CD4-positive, alpha-beta T cell treated with Interleukin-21 for 1 hour (primary cell): ENCODE results near the gene PATE1.
"Not testable (repeated sequence)": the region's sequence is repeated elsewhere in the genome, so short reads cannot be mapped to it uniquely, and the experiment has no call there.

Experiments
- DNase-seq: peaks from one replicate; pipeline ENCODE4 v3.0.0-alpha.2; 2020

The PATE1 gene

GRCh38 chr11:125745979-125746378 lies at the start of gene PATE1:
PATE1 (plus strand) TSS chr11:125746279; CDS start chr11:125746305, 26 bp downstream.
- DNase-seq = no peak

- DNase-seq = no peak
Observed at GRCh38 chr11:125701018-125701610, 45.0 kb upstream of the PATE1 start.

GRCh38 chr11:125701858-125702621 lies 44.0 kb upstream of the PATE1 start:
- no peak for DNase-seq

DNA sequence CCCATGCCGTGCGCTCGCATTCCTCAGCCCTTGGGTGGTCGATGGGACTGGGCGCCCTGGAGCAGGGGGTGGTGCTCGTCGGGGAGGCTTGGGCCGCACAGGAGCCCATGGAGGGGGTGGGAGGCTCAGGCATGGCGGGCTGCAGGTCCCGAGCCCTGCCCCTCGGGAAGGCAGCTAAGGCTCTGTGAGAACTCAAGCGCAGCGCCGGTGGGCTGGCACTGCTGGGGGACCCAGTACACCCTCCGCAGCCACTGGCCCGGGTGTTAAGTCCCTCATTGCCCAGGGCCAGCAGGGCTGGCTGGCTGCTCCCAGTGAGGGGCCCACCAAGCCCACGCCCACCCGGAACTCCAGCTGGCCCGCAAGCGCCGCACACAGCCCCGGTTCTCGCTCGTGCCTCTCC lies 41.4 kb upstream of the PATE1 start:
- not testable (repeated sequence) for DNase-seq

DNA sequence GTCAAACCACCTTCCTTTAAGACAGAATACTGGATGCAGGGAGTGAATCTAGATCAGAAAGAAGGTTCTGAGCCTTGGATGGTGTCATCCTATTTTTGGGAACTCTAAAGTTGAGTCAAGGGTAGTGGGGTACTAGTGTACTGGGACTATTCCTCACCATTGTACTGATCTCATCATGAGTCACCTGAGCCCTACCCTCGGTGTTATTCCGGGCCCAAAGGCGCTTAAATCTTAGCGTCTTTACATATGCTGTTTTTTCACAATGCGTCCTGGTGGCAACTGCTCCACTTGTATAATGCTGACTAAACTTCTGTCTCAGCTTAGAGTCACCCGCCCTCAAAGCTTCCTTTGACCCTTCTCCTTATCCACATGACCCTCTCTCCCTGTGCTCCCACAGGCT lies 25.3 kb upstream of the PATE1 start:
- DNase-seq = no peak

DNA sequence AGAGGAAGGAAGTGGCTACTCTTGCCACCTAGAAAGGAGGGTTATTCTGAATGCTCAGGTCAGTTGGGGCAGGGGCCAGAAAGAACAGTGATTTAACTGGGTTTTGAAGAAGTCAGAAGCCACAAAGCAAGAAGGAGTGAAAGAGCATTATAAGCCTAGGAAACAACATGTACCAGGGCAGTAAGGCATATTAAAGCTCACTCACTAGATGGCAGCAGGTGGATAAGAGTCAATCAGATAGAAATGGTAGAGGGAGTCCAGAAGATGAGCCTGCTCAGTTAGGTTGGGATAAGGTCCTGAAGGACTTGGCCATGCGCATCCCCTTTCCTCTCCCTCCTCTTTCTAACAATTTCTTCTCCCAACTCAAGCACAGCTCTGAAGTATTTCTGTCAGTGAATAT lies 22.0 kb upstream of the PATE1 start:
- peak; percentile 1 for DNase-seq

DNA sequence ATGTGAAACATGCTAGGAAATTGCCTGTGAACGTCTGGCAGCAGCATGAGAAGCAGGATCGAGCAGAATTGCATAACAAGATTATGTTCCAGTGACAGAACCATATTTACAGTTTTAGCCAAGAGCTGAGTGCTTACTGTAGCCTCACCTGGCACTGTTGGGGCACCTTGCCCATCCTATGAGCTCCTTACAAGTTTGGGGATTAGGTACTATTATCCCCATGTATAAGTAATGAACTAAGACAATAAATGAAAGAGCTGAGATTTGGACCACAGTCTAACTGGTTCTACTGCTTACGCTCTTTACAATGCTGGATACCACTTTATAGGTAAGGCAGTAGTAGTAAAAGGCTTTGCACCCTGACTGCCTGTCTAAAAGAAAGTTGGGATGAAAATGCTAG lies 17.1 kb upstream of the PATE1 start:
- no peak for DNase-seq

GRCh38 chr11:125740617-125741016 lies 5.5 kb upstream of the PATE1 start:
- DNase-seq = no peak

DNA sequence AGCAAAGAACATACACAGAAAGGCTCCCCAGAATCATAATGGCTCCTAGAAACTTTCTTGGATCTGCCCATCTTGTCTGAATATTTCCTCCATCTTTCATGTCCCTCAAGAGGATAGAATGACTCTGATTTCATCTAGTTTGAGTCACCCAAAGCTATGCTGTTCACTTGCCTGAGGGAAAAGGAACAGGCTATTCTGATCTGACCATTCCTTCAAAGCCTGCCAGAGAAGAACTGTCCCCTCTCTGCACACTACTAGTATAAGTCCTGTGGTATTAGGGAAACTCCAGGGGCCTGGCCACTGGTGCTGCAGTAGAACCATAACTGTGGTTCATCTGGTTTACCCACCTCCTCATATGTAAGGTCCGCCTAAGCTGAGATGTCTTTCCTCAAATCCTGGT lies 2.4 kb upstream of the PATE1 start:
- no peak for DNase-seq

- DNase-seq = no peak
Observed at GRCh38 chr11:125750629-125751028, 4.5 kb downstream of the PATE1 start.

DNA sequence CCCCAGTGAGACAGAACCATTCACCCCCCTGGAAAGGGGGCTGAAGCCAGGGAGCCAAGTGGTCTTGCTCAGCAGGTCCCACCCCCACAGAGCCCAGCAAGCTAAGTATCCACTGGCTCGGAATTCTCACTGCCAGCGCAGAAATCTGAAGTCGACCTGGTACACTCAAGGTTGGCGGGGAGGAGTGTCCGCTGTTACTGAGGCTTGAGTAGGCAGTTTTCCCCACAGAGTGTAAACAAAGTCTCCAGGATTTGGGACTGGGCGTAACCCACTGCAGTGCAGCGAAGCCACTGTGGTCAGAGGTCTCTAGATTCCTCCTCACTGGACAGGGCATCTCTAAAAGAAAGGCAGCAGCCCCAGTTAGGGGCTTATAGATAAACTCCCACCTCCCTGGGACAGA lies 10.0 kb downstream of the PATE1 start:
- no peak for DNase-seq

DNA sequence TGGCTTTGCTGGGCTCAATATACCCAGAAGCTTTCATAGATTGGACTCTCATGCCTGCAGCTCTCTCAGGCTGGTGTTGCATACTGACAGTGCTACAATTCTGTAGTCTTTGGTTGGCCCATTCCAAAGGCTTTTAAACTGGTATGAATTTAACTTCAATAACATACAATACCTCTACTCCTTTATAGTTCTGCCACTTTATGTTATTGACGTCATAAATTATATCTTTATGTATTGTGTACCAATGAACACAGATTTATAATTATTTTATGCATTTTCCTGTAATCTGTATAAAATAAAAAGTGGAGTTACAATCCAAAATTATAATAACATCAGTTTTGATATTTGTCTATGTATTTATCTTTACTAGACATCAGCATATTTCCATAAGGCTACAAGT lies 16.4 kb downstream of the PATE1 start:
- no peak for DNase-seq

GRCh38 chr11:125763483-125763882 lies 17.4 kb downstream of the PATE1 start:
- DNase-seq = no peak

- DNase-seq = no peak
Observed at GRCh38 chr11:125766251-125766650, 20.2 kb downstream of the PATE1 start.

DNA sequence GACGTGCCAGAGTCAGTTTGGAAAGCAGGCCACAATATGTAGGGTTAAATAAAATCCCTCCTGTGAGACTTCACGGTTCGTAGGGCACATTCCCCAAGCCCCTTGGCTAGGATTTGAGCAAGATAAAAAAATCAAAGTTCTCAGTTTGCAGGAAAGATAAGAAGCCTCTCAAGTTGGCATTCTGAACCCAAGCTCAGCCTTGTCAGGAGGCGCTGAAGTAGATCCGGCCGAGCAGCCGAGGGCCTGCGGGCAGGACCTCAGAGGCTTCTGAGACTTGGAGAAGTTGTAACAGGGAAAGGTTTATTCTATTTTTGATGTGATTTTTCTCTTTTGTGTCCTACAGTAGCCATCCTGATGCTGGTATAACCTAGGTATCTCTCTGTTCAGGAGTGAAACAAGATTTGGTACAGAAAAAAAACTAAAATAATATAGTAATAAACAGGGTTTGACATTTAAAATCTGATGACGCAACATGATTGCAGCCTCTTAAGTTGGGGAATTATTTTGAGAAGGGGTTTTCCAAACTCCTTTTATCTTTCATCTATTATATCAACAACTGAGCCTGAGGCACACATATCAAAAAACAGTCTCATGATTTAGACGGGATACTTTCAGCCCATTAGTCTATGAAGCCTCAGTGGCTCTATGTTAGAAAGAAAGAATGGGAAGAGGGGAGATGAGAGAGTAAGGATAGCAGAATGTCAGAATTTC lies 22.4 kb downstream of the PATE1 start:
- no peak for DNase-seq

DNA sequence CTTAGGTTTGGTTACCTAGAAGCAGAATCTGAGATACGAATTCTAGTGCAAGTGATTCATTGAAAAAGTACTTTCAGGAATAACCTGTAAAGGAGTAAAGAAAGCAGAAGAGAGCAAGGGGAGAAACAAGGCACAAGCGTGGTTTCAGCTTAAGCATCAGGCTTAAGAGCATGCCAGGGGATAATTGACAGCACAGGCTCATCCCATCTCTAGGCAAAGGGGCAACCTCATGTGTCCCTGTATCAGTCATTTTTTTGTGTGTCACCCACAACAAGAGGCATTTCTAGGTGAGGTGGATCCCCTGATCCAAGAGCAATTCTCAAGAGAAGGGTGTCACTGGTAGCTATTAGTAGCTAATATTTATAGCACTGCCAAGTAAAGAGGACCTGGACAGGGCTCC lies 24.5 kb downstream of the PATE1 start:
- no peak for DNase-seq

GRCh38 chr11:125772834-125773505 lies 26.9 kb downstream of the PATE1 start:
- no peak for DNase-seq

DNA sequence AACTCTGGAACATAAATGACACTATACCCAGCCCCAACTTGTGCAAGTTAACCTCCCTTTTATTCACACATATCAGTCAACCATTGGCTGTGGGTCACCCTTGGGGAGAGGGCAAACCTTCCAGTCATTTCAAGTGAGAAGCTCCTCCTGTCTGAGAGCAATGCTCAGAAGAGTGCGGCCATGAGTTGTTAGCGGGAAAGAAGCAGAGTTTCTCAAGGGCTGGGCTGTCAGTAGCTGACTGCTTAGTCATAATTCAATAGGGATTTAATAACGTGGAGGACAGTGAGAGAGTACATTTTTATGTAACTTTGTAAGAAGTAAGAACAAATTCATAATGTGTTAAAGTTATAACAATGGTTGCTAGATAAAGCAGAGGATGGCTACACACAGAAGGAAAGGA lies 27.4 kb downstream of the PATE1 start:
- no peak for DNase-seq

- no peak for DNase-seq
Observed at GRCh38 chr11:125777309-125777708, 31.2 kb downstream of the PATE1 start.

DNA sequence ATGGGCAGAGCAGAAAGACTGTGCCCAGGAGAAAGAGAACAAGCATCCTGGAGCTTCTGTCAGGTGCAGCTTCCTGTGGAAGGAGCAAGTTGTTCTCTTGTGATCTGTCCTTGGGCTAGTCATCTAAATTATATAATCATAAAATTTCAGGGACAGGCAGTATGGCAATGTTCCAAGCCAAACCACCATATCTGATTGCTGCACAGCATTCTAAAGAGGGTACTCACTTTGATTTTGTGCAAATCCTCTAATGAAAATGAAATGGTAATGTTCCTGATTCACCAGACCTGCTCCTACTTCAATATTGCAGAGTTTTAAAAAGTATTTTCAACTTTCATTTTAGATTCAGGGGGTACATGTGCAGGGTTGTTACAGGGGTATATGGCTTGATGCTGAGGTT lies 32.6 kb downstream of the PATE1 start, which contains the start of gene PATE2:
PATE2 (minus strand) TSS at position 101 of the 400 bp plus-strand sequence; CDS start at position 46, 55 bp downstream.
- DNase-seq = no peak

- DNase-seq = no peak
Observed at GRCh38 chr11:125784678-125785077, 38.6 kb downstream of the PATE1 start.

DNA sequence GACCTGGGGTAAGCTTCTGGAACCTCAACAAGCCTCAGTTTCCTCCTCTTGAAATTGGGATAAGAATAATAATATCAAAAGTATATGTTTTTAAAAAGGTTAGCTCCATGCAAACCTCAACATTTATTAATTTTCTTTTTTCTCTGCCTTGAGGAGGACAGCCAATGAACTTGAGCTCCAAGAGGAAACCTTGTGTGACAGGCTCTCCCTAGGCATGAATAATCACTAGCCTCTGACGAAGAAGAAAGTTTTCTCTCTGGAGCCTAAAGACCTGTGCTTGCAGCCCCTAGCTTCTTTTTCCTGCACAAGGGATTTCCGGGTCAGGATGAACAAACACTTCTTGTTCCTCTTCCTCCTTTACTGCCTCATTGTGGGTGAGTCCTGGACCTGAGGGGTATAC lies 41.7 kb downstream of the PATE1 start, which contains the start of gene PATE3:
PATE3 (plus strand) TSS at position 301 of the 400 bp plus-strand sequence; CDS start at position 326, 25 bp downstream.
- no peak for DNase-seq

DNA sequence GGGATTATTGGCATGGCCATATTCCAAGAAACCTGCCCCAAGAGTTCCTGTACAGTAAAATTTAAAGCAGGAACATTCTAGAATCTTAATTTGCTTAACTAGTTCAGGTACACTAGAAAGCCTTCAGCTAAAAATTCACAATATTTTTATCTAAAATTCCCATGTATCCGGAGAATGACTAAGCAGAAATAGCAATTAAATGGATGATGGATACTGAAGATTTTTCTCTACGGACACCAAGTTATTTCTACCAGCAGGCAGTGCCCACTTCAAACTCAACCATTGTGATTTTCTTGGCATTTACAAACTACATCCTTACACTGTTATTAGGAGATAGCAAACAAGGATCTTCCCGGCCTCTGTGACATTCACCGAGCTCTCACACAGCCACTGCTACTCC lies 44.7 kb downstream of the PATE1 start:
- DNase-seq = no peak
